HUDEP-2 (cell line): Measurements from ENCODE around the gene XIST.
"Not testable (repeated sequence)": the region's sequence is repeated elsewhere in the genome, so short reads cannot be mapped to it uniquely, and the experiment has no call there.

Source experiments
- DNase-seq, 76 experiments: peaks; one replicate each; lab custom pipeline; 2025; ENCODE audit not compliant: unreplicated experiment in 76 of 76; lab: John Stamatoyannopoulos, UW

Gene XIST

DNA sequence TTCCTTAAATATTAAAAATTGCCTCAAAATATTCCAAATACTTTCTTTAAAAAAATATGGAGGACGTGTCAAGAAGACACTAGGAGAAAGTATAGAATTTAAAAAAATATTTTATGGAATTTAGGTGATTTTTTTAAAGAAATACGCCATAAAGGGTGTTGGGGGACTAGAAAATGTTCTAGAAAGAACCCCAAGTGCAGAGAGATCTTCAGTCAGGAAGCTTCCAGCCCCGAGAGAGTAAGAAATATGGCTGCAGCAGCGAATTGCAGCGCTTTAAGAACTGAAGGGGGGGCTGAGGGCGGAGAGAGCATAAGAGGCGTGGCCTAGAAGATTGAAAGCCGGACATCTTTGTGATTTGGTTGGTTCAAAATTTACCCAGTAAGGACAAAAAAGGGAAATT is at the start of gene XIST:
Gene XIST, minus strand, starts transcription at position 248 of the 400 bp plus-strand sequence.
- DNase-seq, result no peak

DNA sequence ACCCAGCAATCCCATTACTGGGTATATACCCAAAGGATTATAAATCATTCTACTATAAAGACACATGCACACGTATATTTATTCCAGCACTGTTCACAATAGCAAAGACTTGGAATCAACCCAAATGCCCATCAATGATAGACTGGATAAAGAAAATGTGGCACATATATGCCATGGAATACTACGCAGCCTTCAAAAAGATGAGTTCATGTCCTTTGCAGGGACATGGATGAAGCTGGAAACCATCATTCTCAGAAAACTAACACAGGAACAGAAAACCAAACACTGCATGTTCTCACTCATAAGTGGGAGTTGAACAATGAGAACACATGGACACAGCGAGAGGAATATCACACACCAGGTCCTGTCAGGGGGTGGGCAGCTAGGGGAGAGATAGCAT is 45.8 kb upstream of the XIST start:
- not testable (repeated sequence) for DNase-seq

DNA sequence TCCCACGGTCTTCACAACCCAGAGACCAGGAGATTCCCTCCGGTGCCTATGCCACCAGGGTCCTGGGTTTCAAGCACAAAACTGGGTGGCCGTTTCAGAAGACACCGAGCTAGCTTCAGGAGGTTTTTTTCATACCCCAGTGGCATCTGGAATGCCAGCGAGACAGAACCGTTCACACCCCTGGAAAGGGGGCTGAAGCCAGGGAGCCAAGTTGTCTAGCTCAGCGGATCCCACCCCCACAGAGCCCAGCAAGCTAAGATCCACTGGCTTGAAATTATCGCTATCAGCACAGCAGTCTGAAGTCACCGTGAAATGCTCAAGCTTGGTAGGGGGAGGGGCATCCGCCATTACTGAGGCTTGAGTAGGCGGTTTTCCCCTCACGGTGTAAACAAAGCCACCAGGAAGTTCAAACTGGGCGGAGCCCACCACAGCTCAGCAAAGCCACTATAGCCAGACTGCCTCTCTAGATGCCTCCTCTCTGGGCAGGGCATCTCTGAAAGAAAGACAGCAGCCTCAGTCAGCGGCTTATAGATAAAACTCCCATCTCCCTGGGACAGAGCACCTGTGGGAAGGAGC is 40.1 kb upstream of the XIST start:
- not testable (repeated sequence) for DNase-seq

DNA sequence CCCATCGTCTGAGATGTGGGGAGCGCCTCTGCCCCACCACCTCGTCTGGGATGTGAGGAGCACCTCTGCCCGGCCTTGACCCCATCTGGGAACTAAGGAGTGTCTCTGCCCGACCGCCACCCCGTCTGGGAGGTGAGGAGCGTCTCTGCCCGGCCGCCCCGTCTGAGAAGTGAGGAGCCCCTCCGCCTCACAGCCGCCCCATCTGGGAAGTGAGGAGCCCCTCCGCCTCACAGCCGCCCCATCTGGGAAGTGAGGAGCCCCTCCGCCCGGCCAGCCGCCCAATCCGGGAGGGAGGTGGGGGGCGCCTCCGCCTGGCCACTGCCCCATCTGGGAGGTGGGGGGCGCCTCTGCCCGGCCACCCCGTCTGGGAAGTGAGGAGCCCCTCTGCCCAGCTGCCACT is 29.7 kb upstream of the XIST start:
- not testable (repeated sequence) for DNase-seq

DNA sequence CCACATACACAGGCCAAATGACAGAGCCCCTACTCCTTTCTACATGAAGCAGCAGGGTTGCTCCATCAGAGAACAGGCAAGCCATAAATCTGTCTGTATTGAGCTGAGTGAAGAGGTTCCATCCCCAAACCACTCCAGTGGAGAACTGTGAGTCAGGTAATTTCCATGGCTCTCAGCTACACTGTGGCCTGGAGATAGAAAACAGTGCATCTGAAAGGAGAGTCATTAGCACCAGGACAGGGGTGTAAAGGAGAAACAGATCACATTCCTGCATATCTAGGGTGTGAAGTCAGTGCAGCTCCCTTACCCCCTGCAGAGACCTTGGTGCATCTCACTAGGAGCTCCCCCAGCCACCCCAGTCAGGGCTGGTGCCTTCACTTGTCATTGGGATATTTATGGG is 25.2 kb upstream of the XIST start:
- peak in 1 of 76 experiments; percentile 0 for DNase-seq

DNA sequence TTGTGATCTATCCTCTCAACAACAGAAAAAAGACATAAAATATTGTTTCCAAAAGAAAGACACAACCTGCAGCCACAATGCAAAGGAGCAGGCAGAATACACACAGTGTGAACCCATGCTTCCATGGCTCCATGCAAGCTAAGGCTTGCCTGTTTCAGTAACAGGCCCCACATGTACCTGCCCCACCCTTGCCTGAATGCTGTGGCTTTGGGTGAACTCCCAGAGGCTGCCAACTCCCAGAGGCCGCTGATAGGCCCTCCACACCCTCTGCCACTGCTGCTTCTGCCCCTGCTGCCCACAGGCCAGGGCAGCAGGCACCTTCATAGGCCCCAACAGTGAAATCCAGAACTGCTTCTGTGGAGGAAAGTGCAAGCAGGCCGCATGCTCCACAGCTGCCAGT is 24.4 kb upstream of the XIST start:
- peak in 66 of 76 experiments; percentile 0 to 63 (median 21) for DNase-seq

DNA sequence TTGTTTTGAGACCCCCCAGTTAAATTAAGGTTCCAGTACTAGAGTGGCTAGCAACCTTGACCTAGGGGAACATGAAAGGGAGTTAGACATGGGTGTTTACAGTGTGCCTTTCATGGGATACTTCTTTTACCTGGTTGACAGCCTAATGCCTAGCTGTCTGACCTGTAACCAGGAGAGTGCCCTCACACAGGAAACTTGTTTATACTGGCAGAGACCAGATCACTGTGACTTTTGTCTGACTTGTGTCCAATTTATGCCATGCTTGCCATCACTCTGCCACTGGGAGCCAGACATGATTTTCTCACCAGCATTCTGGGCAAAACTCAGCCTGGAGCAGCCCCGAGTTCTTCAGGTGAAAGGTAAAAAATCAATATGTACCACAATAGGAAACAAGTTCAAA is 16.4 kb upstream of the XIST start:
- no peak for DNase-seq

DNA sequence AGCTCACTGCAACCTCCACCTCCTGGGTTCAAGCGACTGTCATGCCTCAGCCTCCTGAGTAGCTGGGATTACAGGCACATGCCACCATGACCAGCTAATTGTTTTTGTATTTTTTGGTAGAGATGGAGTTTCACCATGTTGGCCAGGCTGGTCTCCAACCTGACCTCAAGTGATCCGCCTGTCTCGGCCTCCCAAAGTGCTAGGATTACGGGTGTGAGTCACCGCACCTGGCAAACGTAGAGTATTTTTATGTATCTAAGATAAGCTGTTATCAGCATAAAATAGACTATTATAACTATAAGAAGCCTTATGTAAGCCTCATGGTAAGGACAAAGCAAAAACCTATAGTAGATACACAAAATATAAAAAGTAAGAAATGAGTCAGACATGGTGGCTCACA is 14.6 kb upstream of the XIST start:
- no peak for DNase-seq

DNA sequence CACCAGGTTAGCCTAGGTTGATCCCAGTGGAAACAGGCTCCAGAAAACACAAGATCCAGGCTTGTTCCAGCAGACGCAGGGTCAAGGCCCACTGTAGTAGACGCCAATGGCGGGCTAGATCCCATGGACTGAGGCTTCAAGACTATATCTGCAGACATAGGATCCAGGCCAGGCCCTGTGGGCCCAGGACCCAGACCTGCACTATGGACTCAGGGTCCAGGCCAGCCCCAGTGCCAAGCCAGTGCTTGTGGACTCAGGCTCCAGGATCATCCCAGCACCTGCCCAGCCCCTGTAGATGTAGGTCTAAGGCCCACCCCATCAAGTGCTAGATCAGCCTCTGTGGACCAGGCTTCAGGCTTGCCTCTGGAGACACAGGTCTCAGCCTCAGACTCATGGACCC is 11.3 kb upstream of the XIST start:
- no peak for DNase-seq

DNA sequence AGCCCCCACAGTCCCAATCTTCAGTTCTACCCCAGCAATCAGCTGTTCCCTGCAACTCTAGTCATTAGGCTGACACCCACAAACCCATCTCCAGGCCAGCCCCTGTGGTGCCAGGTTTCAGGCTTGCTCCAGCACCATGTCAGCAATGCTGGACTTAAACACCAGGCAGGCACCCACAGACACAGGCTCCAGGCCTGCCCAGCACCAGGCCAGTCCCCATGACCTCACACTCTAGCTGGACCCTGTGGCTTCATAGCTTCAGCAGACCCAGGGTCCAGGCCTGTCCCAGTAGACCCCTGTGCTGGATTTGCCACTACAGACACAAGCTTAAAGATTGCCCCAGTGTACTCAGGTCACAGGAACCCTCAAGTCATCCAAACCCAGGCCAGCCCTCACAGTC is 10.8 kb upstream of the XIST start:
- no peak for DNase-seq

DNA sequence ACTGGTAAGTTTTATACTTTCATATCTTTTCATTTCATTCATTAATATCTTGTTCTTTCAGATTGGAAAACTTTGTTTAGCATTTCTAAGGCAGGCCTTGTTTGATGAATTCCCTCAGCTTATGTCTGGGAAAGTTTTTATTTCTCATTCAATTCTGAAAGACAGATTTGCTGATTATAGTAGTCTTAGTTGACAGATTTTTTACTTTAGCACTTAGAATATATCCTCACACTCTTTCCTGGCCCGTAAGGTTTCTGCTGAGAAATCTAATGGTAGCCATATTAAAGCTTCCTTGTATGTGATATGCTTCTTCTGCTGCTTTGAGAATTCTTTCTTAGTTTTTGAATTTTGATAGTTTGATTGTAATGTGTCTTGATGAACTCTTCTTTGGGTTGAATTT is 7.1 kb upstream of the XIST start:
- no peak for DNase-seq

DNA sequence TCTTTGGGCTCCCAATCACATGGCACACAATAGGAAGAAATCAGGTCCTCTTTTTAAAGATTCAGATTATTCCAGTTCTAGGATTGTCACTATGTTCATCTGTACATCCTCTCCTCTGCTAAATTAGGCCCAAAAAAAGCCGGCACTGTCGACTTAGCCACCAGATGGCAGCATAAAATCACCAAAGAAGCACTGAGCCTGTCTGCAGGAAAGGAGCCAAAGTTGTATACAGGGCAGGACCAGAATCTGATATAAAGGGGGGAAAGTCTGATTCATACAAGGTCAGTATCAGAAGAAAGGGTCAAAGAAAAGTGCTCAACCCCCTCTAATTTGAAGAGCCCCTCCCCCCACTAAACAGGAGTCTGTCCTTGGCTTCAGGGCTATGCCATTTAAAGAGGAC is 3.0 kb upstream of the XIST start:
- peak in 63 of 76 experiments; percentile 0 to 73 (median 19) for DNase-seq

DNA sequence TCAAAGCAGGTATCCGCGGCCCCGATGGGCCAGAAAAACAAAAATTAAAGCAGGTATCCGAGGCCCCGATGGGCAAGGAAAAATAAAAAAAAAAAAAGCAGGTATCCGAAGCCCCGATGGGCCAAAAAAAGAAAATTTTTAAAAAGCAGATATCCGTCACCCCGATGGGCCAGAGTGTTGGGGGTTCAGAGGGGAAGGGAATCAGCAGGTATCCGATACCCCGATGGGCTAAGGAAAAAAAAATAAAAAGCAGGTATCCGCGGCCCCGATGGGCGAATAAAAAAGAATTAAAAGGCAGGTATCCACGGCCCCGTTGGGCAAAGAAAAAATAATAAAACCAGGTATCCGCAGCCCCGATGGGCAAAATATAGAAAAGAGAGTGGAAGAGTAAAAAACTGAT is 492 bp downstream of the XIST start:
- no peak for DNase-seq

DNA sequence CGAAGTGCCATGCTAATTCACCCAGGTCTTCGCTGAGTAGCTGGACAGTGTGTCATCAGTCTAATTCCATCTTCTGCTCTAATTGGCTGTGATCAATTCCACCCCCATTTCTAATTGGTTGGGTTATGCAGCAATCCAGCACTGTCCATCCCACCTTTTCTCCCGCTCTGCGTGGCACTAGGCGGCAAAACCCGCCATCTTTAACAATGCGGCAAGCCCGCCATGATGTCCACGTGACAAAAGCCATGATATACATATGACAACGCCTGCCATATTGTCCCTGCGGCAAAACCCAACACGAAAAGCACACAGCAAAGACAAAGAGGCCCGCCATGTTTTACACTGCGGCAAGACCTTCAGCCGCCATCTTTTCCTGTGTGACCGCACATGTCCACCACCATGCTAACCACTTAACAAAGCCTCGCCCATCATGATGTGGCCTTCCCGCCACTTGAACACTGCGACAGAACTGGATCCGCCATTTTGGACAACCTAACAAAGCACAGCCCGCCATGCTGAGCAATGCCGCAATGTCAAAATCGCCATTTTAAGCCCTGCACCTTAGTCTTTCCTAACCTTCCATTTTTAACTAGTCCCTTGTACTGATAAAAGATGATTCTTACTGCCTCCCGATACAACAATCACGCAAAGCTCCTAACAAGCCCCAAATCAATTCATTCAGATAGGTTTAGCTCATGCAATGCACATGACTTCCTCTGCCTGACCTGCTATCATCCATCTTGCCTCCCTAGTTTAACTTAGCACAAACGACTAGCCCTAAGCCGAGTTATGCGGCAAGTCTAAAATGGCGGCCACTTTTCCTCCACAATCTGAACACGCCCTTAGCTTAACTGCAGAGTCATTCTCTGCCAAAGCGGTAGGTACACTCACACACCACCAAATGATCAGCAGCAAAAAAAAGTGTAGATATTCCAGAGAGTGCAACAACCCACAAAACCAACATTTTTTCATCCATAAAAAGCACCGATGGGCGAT is 1.2 kb downstream of the XIST start:
- DNase-seq, result no peak

DNA sequence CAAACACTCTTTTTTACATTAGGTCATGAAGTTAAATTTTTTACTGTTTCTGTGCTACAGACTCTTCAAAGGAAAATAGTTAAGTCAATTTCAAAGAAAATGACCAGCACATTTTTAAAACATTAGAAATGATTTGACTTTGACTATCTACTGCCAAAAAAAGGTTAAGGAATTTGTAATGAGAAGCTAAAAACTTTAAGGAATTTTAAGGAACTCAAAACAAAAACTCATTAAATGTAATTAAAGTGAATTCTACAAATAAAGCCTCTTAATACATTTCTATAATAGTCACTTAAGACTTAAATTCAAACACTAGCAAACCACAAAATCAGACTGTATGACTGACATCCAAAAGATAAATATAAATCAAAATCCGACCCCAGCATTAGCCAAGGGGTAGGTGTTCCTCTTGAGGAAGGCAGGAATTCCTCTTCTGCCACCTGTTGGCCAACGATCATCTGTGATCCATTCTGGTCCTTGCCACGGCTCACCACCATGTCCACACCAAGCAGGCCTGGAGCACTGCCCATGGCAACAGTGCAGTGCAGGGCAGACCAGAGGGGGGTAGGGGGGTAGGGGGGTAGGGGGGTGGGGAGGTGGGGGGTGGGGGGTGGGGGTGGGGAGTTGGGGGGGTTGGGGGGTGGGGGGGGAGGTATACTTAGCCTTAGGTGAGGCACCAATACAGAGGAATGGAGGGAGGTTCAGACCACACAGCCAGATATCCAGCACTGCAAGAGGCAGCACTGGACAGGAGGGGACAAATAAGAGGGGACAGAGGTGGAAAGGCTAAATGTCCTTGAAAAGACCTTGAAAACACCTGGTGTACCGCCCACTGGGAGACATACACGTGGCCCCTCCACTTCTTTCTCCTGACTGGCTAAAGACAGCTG is 2.1 kb downstream of the XIST start:
- DNase-seq, result peak in 1 of 76 experiments; percentile 0

DNA sequence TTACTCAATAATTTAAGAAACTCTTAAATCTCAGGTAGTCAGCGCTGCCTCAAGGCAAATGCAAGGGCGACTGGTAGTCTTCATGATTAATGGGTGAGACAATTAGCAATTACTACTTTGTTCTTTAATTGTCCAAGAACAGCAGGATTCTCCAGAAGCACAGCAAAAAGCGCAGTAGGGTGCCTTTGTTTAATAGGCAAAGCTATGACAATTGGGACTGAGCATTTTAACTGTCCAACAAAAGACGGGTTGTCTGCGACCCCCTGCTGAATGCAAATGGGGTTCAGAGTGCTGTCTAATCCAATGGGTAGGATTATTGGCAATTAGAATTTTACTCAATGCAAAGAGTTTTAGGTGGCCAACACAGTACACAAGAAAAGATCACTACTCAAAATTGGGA is 3.4 kb downstream of the XIST start:
- DNase-seq, result no peak

DNA sequence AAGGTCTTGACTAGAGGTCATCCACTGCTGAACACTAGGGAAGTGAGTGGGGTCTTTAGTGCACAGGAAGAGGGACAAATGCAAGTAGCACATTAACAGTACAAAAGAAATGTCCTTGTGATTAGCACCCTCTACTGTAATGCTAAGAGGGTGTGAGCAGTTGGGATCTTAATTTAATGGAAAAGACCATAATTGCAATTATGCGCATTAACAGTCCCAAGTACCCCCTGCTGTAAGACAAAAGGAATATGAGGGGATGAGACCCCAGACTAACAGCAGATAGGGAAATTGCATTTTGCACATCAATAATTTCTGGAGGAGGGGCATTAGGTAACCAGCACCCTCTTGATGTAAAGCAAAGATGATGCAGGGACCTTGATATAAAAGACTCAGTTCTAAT is 4.5 kb downstream of the XIST start:
- no peak for DNase-seq

DNA sequence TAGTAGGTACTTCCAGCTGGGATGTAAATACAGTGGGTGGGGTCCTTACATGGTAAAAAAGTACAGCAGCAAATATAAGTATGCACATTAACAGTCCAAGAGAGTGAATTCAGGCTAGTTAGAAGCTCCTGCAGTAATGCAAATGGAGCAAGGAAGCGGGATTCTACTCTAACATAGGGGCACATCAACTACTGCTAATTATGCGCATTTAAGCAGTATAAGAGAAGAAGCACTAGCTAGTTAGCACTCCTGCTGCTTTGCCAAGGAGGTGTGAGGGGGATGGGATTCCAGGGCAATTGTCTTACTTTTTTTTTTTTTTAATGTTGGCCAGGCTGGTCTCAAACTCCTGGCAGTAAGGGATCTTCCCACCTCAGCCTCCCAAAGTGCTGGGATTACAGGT is 5.4 kb downstream of the XIST start:
- no peak for DNase-seq

DNA sequence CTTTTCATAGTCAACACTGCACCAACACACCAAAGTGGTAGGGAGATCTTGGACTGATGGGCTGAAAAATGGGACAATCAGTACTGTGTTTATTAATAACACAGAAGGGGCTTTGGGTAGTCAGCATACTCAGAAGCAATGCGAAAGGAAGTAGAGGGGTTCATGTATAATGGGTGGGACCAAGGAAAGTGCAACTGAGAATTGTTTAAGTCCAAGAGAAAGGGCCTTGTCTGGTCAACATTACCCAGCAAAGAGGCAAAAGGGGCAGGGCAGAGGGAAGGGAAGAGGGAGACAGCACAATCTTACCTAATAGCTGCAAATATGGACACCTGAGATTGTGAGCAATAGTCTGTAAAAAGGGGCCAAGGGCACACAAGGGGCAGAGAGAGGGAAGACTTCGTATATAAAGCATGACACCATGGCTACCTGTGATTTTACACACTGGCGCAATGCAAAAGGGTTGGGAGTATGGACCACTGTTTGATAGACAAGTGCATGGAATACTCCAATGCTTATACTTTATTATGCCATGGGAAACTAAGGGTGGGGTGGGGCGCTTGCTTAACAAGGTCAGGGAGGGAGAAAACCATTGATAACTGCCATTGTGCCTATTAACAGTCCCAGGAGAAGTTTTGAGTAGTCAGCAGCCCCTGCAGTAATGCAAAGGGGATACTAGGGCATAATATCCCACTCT is 9.8 kb downstream of the XIST start:
- no peak for DNase-seq

DNA sequence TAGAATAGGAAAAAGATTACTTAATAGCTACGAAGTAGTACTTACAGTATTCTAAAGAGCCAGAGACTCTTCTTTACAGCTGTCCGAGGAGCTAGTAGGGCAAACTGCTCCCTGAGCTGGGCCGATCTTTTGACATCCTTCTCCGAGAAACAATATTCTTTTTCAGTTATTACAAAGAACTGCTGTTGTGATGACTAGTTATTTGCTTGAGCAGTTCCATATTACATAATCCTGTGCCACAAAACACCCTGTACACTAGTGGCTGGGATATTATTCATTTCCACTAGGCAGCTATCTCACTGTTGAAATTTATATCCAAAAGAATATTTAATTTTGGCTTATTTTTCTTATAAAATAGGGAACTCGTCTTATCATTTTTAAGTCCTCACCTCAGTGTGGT is 11.2 kb downstream of the XIST start:
- no peak for DNase-seq
